Fibroblast of lung (primary cell): ENCODE data around the gene KDM8. TPM values are rescaled to one million over a fixed set of nuclear protein-coding genes. Genes with fewer than 3 reads are reported as not detected.

Experiments
- DNase-seq, 2 donors: peaks; one replicate each; pipeline versions ENCODE4 v3.0.0 to v3.0.0-alpha.2; 2010; ENCODE audit warnings: low read depth in 2 of 2
- H2AFZ ChIP-seq: 2 replicates; pipeline ENCODE4 v1.5.1; 2012; ENCODE audit warnings: low read length, control low read depth, inconsistent platforms
- H3K27ac ChIP-seq: 2 replicates; pipeline ENCODE4 v1.5.1; 2011; ENCODE audit warnings: low read length, control low read depth; ENCODE audit not compliant: insufficient read depth
- H3K27me3 ChIP-seq: 2 replicates; pipeline ENCODE4 v1.5.1; 2011; ENCODE audit warnings: mild to moderate bottlenecking, low read length; ENCODE audit not compliant: control insufficient read depth, insufficient read depth
- H3K36me3 ChIP-seq: 2 replicates; pipeline ENCODE4 v1.5.1; 2011; ENCODE audit warnings: low read length; ENCODE audit not compliant: control insufficient read depth, insufficient read depth
- H3K4me1 ChIP-seq: 2 replicates; pipeline ENCODE4 v1.5.1; 2011; ENCODE audit warnings: low read length; ENCODE audit not compliant: control insufficient read depth, insufficient read depth; ENCODE audit errors: extremely low read depth
- H3K4me2 ChIP-seq: 2 replicates; pipeline ENCODE4 v1.5.1; 2011; ENCODE audit warnings: low read length, control low read depth; ENCODE audit not compliant: insufficient read depth; ENCODE audit errors: extremely low read depth
- H3K4me3 ChIP-seq, 4 experiments: fragments of 200-600 bp in 1 of 4; sonication (generic) in 1 of 4; replicated peaks in 1 of 4; 2 replicates each; pipeline ENCODE4 v1.5.1; 2011 to 2016; ENCODE audit warnings: low read length in 4 of 4, low read depth in 3 of 4, mild to moderate bottlenecking in 3 of 4, control low read depth in 2 of 4, inconsistent platforms in 1 of 4, mixed read lengths in 1 of 4; ENCODE audit not compliant: insufficient read depth in 1 of 4; ENCODE audit errors: control extremely low read depth in 1 of 4
- H3K79me2 ChIP-seq: 2 replicates; pipeline ENCODE4 v1.5.1; 2012; ENCODE audit warnings: mild to moderate bottlenecking, low read length, inconsistent platforms; ENCODE audit not compliant: control insufficient read depth, insufficient read depth
- H3K9ac ChIP-seq: 2 replicates; pipeline ENCODE4 v1.5.1; 2011; ENCODE audit warnings: mild to moderate bottlenecking, low read length, control low read depth; ENCODE audit not compliant: insufficient read depth
- H3K9me3 ChIP-seq: 2 replicates; pipeline ENCODE4 v1.5.1; 2012; ENCODE audit warnings: low read depth, low read length; ENCODE audit not compliant: control insufficient read depth, insufficient read depth
- H4K20me1 ChIP-seq: 2 replicates; pipeline ENCODE4 v1.5.1; 2011; ENCODE audit warnings: low read length; ENCODE audit not compliant: control insufficient read depth, insufficient read depth; ENCODE audit errors: extremely low read depth
- CTCF ChIP-seq, 2 donors: IDR thresholded peaks in 1 of 2; conservative IDR thresholded peaks in 1 of 2; 1 replicate in 1 of 2; 2 replicates in 1 of 2; pipeline ENCODE4 v1.5.1; 2011 to 2012; ENCODE audit warnings: low read length in 2 of 2, control low read depth in 1 of 2, inconsistent platforms in 1 of 2, low read depth in 1 of 2, mild to moderate bottlenecking in 1 of 2
- EZH2 ChIP-seq: IDR thresholded peaks from 2 replicates; pipeline ENCODE4 v1.5.1; 2012; ENCODE audit warnings: low read length, control low read depth, mild to moderate bottlenecking; ENCODE audit errors: missing control alignments
- polyA plus RNA-seq, 2 donors: library from polyadenylated mRNA; depleted of rRNA in 1 of 2; stranded (reverse) in 1 of 2; unstranded in 1 of 2; fragments of >200 nt; gene quantifications; 2 replicates each; pipeline ENCODE4 v1.2.1, GENCODE V29; 2011 to 2012; ENCODE audit warnings: missing spikeins in 1 of 2
- total RNA-seq: library from RNA; depleted of rRNA; stranded (reverse); fragments of >200 nt; gene quantifications from 2 replicates; pipeline ENCODE4 v1.2.1, GENCODE V29; 2014

KDM8 gene
- total and polyA plus RNA-seq, 2 donors (not counting 1 experiment from before 2014, with no cell fraction given) = 2.0 to 3.6 TPM

GRCh38 chr16:27210174-27210573 lies 6.8 kb downstream of the KDM8 start:
- no peaks in the 10 kb centered on the region for H3K4me1 ChIP-seq
- TF ChIP-seq CTCF (conservative IDR thresholded peaks at IDR 0.05 in 1 of 2, IDR thresholded peaks at IDR 0.05 in 1 of 2; ENCODE audit: low read depth in 1 of 2, low read length in 2 of 2) (no peak), EZH2 (no peak)
- H3K36me3 ChIP-seq = peaks cover 4% of the 10 kb centered on the region

GRCh38 chr16:27211026-27211425 lies 7.7 kb downstream of the KDM8 start:
- H3K4me1 ChIP-seq = no peaks in the 10 kb centered on the region
- H3K4me3 ChIP-seq = no peak overlapping the region
- H3K27ac ChIP-seq = no peak overlapping the region
- H3K27me3 ChIP-seq = no peaks in the 10 kb centered on the region
- peaks cover 8% of the 10 kb centered on the region for H3K36me3 ChIP-seq
- no peak for TF ChIP-seq EZH2
- TF ChIP-seq CTCF (conservative IDR thresholded peaks at IDR 0.05 in 1 of 2, IDR thresholded peaks at IDR 0.05 in 1 of 2; ENCODE audit: low read depth in 1 of 2, low read length in 2 of 2) = no peak
- H4K20me1 ChIP-seq = no peaks in the 10 kb centered on the region
- H3K79me2 ChIP-seq = no peaks in the 10 kb centered on the region
- no peak overlapping the region for H3K9ac ChIP-seq
- H3K4me2 ChIP-seq = no peak overlapping the region
- DNase-seq = no peak
- H2AFZ ChIP-seq = no peak overlapping the region
- H3K9me3 ChIP-seq = no peaks in the 10 kb centered on the region

More at GRCh38 chr16:27210174-27210573, 6.8 kb downstream of the KDM8 start:
- Histone ChIP-seq H3K79me2 (no peaks in the 10 kb centered on the region), H3K4me3 (no peak overlapping the region), H3K4me2 (no peak overlapping the region), H2AFZ (no peak overlapping the region), H3K9me3 (no peaks in the 10 kb centered on the region), H4K20me1 (no peaks in the 10 kb centered on the region), H3K9ac (no peak overlapping the region), H3K27me3 (no peaks in the 10 kb centered on the region), H3K27ac (no peak overlapping the region)
- DNase-seq = no peak

- no peak overlapping the region for H2AFZ ChIP-seq
- H4K20me1 ChIP-seq = no peaks in the 10 kb centered on the region
- no peak overlapping the region for H3K4me2 ChIP-seq
- no peaks in the 10 kb centered on the region for H3K4me1 ChIP-seq
- H3K4me3 ChIP-seq = no peak overlapping the region
- no peak overlapping the region for H3K27ac ChIP-seq
- no peak overlapping the region for H3K9ac ChIP-seq
- no peaks in the 10 kb centered on the region for H3K27me3 ChIP-seq
- TF ChIP-seq CTCF (conservative IDR thresholded peaks at IDR 0.05 in 1 of 2, IDR thresholded peaks at IDR 0.05 in 1 of 2; ENCODE audit: low read depth in 1 of 2, low read length in 2 of 2) (no peak), EZH2 (no peak)
- H3K79me2 ChIP-seq = no peaks in the 10 kb centered on the region
- no peak for DNase-seq
- no peaks in the 10 kb centered on the region for H3K9me3 ChIP-seq
- H3K36me3 ChIP-seq = peaks cover 8% of the 10 kb centered on the region
Measured at GRCh38 chr16:27214084-27214961, 11.0 kb downstream of the KDM8 start.
